ENCODE measurements around the gene EIF5AL1.
"Not testable (repeated sequence)": the region's sequence is repeated elsewhere in the genome, so short reads cannot be mapped to it uniquely, and the experiment has no call there.

Gene EIF5AL1

DNA sequence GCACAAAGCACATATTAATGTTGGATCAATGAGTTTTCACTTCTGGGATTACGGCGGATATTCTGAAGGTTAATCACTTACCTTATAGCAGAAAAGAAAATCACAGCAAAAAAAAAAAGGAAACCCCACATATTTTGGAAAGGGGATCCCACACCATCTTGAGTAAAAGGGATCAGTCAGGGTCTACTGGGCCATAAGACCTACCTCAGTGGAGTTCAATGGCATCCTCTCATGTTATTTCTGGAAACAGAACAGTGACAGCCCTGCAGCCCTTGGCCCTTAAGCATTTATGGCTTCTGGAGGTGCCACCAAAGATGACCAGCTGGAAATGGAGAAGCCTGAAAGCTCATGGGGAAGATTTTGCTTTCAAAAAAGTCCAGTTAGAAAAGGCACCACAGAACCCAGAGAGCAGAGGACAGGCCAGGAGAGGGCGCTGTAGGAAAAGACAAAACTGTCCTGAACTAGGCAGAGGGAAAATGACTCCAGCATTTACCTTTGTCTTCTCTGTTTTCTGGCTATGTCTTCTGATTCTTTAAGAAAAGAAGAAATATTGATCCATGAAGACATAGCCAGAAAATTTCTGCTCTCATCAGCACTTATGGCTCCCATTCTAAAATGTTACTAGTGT is 2.9 kb upstream of the EIF5AL1 start:
- not testable (repeated sequence) for DNase-seq

DNA sequence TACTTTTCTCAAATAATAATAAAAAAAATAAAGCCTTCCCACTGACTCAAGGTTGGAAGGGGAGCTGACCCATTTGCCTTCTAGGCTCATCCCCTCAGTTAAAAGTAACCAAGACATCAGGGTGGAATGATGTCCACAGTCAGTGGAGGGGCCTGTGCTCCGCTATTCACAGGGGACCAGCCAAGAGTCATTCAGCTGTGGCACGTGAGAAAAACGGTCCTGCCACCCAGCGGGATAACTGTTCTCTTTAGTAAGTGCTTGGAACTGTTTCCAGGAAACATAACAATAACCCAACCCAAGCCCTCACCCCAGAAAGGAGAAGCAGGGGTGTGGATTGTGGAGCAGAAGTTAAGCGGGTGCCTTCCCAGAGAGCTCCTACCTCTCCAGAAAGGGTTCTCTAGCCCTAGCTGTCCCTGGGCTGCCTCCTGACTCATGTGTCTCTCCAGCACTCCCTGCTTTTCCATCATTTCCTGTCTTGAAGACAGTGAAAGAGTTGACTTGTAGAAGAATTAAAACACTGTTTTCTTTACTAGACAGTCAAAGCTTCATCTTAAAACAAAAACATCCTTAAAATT is 2.3 kb upstream of the EIF5AL1 start:
- DNase-seq = not testable (repeated sequence)

DNA sequence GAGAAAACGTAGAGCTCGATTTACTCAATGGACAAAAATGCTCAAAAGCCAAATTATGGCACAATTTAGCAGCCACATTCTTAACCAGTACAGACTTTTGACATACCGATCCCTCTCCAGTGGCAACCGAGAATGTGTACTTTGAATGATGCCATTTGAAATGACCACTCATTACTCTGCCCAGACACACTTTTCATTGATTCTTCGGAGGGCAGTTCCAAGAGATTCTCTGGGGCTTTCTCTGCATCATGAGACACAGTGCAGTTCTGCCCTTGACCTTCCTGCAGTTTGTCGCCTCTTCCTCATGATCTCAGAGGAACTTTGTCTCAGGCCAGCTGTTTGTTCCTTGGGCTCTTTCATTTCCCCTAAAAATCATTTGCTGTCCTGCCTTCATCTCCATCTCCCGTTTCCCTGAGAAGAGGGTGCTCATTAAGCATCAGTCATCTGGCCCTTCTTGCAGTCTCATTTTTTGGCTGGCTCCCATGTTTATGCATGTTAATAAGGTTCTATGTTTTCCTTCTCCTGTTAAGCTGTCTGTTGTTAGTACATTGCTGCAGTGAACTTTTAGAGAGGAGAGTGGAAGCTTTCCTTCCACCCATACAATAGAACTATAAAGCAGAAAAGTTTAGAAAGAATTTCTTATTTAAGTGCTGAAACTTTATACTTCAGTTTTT is 4.3 kb downstream of the EIF5AL1 start:
- DNase-seq = not testable (repeated sequence)

DNA sequence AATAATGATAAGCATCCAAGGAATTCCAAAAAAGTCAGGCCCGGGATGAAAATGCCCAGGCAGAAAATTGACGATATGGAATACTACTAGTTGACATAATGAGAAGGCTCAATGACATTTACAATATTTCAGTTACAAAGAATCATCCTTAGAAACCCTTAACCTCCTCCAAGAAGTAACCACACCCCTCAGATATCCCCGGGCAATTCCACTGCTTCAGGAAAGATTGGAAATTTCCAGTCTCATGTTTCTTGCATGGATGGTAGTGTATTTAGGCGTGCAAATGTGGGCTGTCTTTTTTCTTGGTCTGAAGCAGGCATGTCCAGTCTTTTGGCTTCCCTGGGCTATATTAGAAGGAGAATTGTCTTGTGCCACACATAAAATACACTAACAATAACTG is 5.2 kb downstream of the EIF5AL1 start:
- DNase-seq = not testable (repeated sequence)

DNA sequence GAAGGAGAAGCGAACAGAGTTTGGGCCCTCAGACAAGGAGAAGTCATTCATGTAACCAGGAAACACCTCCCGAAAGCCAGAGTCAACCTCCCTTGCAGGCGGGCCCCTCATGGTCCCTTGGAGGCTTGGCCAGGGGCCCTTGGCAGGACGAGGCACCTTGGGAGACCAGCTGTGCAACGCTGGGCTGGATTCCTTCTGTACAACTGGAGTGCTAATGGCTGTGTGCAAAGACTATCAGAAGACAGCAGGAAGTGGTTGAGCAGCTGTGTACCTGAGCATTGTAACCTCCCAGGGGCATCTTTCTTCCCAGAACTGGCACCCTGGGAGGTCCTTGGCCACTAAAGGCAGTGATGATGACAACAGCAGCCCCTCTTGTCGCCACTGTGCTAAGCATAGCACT is 9.4 kb downstream of the EIF5AL1 start:
- DNase-seq = not testable (repeated sequence)

DNA sequence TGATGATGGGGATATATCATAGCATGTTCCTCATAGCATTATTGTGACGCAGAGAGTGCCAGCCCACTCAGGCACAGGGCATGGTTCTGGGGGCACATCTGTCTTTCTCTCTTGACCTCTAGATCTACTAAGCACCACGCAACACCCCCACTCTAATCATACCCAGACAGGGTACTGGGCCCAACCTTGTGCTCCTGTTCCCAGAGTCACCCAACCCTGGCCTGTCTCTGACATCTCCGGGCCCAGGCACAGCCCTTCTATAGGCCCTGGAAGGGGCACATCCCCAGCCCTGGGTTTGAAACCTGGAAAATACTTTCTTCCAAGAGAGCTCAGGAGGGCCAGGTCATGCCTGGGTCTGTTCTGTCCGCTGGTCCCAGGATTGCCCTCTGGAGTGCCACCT is 10.1 kb downstream of the EIF5AL1 start:
- not testable (repeated sequence) for DNase-seq

DNA sequence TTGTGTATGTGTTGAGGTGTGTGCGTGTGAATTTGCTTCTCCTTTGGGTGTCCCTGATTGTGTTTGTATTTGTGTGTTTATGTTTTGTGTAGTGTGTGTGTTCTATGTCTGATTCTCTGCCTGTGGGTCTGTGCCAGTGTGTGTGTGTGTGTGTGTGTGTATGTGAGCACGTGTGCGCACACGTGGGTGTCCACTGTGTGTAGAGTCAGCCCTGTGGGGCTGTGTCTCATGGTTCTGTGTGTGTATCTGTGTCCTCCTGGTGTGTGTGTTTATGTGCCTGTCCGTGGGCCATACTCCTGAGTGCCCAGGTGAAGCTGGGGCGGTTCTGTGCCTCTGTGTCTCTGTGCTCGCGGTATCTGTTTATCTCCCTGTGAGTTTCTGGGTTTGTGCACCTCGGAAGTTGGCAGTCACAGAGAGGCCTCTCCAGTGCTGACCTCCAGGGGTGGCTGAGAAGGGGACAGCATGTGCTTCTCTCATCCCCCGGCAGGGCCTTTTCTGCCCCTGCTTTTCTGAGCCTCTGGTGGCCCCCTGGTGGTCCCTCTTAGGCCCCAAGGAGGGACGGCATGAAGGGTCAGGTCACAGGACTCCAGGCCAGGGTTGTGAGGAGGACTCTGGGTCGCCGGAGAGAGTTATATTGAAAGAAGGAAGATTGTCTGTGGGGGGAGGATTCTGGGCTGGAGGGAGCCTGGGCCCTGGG is 11.0 kb downstream of the EIF5AL1 start:
- not testable (repeated sequence) for DNase-seq

DNA sequence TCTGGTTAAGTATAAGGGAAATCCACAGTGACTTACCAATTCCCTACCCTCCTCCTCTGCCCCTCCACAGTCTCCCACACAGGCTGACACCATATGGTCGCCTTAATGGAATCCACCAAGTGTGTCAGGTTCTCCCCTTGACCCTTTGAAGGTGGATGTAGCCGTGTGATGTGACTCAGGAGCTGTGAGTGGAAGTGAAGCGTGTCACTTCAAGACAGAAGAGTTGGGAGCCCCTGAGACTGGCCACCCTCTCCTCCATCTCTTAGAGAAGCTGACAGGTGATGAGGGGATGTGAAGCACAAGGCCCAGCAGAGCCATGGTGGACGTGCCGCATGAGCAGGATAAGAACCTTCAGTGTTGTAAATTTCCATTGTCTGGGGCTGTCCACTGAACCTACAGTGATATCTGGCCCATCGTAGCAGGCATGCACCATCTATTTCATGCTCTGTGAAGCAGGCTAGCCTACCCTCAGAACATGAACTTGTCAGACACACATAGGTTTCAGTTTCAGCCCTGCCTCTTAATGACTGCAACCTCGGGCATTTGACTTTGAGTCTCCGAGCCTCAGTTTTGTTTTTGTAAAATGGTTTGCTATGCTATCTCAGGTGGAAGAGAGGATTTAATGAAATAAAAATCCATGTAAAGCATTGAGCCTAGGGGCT is 12.8 kb downstream of the EIF5AL1 start:
- not testable (repeated sequence) for DNase-seq

DNA sequence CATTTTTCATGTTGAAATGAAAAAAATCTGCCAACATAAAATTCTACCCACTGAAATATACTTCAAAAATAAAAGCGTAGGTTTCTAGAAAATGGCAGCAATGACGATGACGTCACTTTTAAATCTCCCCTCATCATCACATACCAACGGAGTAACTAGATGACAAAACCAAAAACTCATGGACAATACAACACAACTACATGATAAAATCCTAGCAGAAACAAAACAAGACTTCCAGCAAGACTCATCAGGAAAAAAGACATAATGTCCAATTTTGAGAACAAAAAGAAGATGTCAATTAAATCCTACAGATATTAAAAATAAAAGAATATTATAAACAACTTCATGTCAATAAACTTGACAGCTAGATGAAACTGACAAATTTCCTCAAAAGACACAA is 15.9 kb downstream of the EIF5AL1 start:
- not testable (repeated sequence) for DNase-seq

DNA sequence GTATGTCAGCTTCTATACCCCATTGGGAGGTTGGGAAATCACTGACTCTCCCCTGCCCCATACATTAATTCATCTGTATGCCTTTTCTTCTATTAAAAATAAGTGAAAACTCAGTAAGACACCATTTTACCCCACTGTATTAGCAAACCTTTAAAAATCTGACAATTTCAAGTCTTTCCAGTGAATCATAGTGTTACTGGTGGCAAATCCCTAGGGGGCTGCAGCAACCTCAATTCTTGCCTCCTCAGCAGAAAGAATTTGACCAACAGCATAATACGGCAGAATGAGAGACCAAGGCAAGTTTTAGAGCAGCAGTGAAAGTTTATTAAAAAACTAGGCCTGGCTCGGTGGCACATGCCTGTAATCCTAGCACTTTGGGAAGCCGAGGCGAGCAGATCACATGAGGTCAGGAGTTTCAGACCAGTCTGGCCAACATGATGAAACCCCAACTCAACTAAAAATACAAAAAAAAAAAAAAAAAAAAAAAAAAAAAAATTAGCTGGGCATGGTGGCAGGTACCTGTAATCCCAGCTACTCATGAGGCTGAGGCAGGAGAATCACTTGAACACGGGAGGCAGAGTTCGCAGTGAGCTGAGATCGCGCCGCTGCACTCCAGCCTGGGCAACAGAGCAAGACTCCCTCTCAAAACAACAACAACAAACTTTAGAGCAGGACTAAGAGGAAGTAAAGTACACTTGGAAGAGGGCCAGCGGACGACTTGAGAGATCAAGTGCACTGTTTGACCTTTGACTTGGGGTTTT is 21.0 kb downstream of the EIF5AL1 start:
- not testable (repeated sequence) for DNase-seq

DNA sequence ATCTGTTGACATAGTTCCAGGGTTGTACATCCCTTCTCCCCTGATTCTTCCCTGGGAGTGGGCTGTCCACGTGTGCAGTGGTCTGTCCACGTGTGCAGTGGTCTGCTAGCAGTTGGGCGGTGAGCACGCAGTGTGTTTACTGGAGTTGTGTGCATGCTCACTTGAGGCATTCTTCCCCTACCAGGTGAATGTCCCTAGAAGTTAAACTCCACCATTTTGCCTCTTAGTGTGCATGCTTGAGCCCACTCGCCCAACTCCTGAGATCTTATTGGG is 21.5 kb downstream of the EIF5AL1 start:
- DNase-seq = not testable (repeated sequence)

DNA sequence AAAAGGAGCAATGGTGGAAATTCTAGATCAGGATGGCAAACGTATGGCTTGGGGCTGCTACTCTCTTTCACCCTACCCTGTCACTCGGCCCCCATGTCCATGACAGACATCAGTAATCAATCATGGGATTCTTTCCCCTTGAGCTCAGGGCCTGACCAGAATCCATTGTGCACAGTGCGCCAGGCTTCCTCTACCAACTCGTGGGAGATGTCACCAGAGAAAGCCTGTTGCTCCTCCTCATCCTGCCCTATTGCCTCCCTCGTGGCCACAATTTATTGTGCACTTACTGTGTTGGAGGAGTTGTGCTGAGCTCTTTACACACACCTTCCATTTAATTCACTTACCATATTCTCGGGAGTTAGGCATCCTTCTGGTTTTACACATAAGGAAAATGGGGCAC is 26.0 kb downstream of the EIF5AL1 start:
- not testable (repeated sequence) for DNase-seq

DNA sequence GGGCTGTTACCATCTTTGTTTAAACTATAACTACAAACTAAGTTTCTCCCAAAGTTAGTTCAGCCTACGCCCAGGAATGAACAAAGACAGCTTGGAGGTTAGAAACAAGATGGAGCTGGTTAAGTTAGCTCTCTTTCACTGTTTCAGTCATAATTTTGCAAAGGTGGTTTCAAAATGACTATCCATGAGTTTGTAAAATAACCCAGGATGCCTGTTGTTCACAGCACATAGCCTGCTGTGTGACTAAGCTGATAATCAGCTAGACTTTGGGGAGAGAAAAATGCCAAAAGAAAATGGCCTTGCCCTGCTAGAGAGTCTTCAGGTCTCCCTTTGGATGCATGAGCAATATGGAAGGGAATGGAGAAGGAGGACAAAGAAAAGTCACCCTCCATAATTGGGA is 28.6 kb downstream of the EIF5AL1 start:
- DNase-seq = not testable (repeated sequence)

DNA sequence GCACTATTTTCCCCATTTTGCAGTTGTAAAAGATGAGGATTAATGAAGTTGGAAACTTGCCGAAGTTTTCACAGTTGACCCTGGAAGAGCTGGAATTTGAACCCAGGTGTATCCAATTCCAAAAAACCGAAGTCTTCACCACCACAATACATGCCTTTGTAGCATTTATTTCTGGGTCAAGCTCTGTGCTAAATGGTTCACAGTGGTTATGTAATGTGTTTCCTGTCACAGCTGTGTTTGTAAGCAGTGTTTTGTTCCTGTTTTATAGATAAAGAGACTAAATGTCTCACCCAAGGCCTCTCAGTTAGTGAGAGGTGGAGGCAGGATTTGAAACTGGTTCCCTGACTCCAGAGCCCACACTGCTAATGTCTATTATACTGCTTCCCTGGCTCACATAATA is 30.3 kb downstream of the EIF5AL1 start:
- no peak for DNase-seq

DNA sequence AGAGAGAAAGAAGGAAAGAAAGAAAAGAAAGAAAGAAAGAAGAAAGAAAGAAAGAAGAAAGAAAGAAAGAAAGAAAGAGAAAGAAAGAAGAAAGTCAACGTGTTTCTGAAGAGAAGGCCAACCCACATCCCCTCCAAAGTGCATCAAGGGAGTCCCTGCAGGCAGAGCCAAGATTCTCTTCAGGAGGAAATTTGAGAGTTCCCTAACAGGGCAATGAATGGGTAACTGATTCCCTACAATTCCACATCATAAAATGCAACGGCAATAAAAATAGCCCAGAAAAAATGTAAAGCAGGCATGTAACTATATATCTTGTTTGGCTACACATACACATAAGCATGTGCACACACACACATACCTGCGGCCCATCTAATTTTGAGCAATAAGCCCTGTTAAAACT is 32.1 kb downstream of the EIF5AL1 start:
- not testable (repeated sequence) for DNase-seq

DNA sequence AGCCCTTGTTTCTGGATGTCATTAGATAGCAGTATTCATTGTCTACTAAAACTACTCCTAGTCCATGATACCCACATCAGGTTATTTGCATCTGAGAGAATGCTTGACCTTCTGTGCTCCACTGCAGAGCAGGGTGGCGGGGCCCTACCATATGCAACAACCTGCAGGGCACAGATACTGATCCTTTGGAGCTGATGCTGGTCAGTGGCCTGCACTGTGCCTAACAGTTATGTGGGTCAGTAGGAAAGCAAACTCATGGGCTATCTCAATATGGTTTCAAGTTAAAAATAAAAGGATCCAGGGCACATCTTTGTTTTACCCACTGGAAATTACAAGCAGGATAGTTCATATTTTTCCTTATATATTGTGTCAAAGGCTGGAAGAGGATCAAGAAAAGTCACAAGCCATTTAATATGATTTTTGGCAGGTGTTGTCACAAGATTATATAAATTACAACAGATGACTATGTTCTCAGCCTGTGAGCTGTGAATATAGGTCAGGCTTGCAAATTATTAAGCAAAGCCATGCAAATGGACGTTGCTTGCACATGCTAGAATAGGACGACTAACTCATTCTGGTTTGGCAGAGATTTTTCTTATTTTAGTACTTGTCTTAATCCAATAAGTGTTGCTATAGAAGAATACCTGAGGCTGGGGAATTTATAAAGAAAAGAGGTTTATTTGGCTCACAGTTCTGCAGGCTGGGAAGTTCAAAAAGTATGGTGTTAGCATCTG is 32.8 kb downstream of the EIF5AL1 start:
- not testable (repeated sequence) for DNase-seq

DNA sequence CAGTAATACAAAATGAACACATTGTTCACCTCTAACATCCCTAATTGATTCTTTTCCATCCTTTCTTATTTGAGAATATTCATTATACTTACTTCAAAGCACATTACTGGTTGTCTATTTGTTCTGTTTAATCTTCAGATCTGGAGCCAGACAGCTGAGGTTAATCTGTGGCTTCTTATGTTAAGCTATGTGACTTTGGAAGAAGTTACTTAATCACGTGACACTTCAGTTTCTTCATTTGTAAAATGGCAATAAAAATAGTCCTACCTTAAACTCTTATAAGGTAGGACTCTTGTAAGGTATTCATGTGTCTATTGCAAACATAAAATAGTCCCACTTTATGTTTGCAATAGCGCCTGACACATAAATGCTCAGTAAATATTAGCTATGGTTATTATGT is 34.8 kb downstream of the EIF5AL1 start:
- DNase-seq = not testable (repeated sequence)

DNA sequence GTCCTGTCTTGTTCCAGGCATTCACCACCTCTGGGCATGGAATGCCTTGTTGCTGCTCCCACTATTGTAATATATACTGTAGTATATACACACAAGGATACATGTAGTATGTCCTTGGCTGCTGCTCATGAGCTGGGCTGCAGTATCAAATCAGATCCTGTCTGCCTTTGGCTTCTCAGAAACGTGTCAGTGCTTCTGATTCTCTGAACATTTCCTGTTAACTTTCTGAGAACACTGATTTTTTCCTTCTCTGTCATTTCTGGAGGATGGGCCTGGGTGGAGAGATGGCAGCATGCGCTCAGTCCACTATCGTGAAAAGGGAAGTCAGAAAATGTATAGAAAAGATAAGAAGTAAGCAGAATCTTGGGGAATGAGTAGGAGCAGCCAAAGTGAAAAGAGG is 35.6 kb downstream of the EIF5AL1 start:
- DNase-seq = no peak

DNA sequence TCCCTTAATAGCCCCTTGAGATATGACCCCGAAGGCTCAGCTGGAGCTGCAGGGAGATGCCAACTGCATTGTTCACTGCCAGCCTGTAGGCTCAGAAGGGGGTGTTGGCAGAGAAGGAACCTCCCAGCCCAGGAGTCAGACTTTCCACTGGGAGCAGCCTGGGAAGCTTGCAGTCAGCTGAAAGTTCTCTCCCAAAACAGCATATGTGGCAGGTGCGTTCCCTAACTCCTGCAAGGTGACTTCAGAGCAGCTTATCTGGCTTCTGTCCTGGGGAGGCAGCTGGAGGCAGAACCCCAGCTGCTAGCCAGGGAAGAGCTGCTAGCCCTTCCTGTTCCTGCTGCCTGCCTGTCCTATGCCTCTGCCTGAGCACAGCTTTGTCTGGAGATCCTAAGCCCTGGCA is 39.8 kb downstream of the EIF5AL1 start:
- DNase-seq = no peak
